GM12878 (cell line): Measurements from ENCODE around the gene RIN1. TPM values are rescaled to one million over a fixed set of nuclear protein-coding genes. Genes with fewer than 3 reads are reported as not detected.

ENCODE experiments used
- ATAC-seq: fragments of 200-7000 bp; cut with Tn5 transposase; 3 replicates; pipeline ENCODE4 v1.9.1; 2020; ENCODE audit warnings: mild to moderate bottlenecking, moderate library complexity
- BruUV-seq: library from RNA; stranded (reverse); fragments of 400-500 nt; replicated peaks from 2 replicates; lab custom pipeline; 2021; lab: Mats Ljungman, UMichigan
- CTCF ChIA-PET: fragments of 300-600 bp; sonication (Branson Sonifier 250); formaldehyde crosslinking; extraction: SDS; loops from one replicate; lab custom pipeline; 2021; ENCODE audit warnings: inconsistent platforms; lab: Yijun Ruan, JAX
- POLR2A ChIA-PET: fragments of 350-600 bp; formaldehyde crosslinking; extraction: SDS; loops from one replicate; lab custom pipeline; 2021; ENCODE audit warnings: inconsistent platforms; lab: Charles Lee
- RAD21 ChIA-PET: fragments of 300-600 bp; sonication (Branson Sonifier 250); formaldehyde crosslinking; loops from one replicate; lab custom pipeline; 2023; ENCODE audit warnings: antibody characterized with exemption; ENCODE audit not compliant: unreplicated experiment; lab: Charles Lee
- SMC1A ChIA-PET: fragments of 300-600 bp; sonication (Branson Sonifier 250); formaldehyde crosslinking; loops from one replicate; lab custom pipeline; 2023; ENCODE audit not compliant: unreplicated experiment, uncharacterized antibody; lab: Charles Lee
- DNase-seq: peaks from one replicate; pipeline ENCODE4 v3.0.0-alpha.2; 2011; ENCODE audit warnings: low read depth, low spot score
- FAIRE-seq: peaks from 3 replicates; lab custom pipeline; 2011; peaks lifted over from hg19 to GRCh38; lab: Jason Lieb, UNC
- H2AFZ ChIP-seq: 2 replicates; pipeline ENCODE4 v1.6.0; 2011; ENCODE audit warnings: low read depth, low read length, control low read depth; ENCODE audit not compliant: control insufficient read depth
- H3K27ac ChIP-seq: 2 replicates; pipeline ENCODE4 v1.5.1; 2011; ENCODE audit warnings: control low read depth; ENCODE audit not compliant: control insufficient read depth, insufficient read depth
- H3K27me3 ChIP-seq, 2 experiments: replicated peaks in 1 of 2; 2 replicates each; pipeline versions ENCODE4 v1.6.0 to v1.6.1; 2011; ENCODE audit warnings: low read length in 1 of 2; ENCODE audit not compliant: control insufficient read depth in 2 of 2, insufficient read depth in 2 of 2
- H3K36me3 ChIP-seq, 2 experiments: 2 replicates each; pipeline ENCODE4 v1.5.1; 2011; ENCODE audit warnings: low read length in 1 of 2; ENCODE audit not compliant: control insufficient read depth in 2 of 2, insufficient read depth in 2 of 2
- H3K4me1 ChIP-seq: 2 replicates; pipeline ENCODE4 v1.6.1; 2011; ENCODE audit warnings: mild to moderate bottlenecking, low read length, moderate library complexity, mixed read lengths; ENCODE audit not compliant: control insufficient read depth, insufficient read depth
- H3K4me2 ChIP-seq: 2 replicates; pipeline ENCODE4 v1.6.0; 2011; ENCODE audit warnings: control low read depth; ENCODE audit not compliant: control insufficient read depth, insufficient read depth
- H3K4me3 ChIP-seq: fragments of 200-600 bp; sonication (generic); 2 replicates; pipeline ENCODE4 v1.5.1; 2016
- H3K79me2 ChIP-seq: 2 replicates; pipeline ENCODE4 v1.6.0; 2011; ENCODE audit warnings: low read length; ENCODE audit not compliant: control insufficient read depth, insufficient read depth
- H3K9ac ChIP-seq: 2 replicates; pipeline ENCODE4 v1.8.0; 2011; ENCODE audit warnings: low read length, control low read depth, mixed read lengths; ENCODE audit not compliant: control insufficient read depth, insufficient read depth
- H3K9me3 ChIP-seq: replicated peaks from 3 replicates; pipeline ENCODE4 v1.5.1; 2011; ENCODE audit warnings: mild to moderate bottlenecking, low read length; ENCODE audit not compliant: control insufficient read depth, insufficient read depth
- H4K20me1 ChIP-seq: 2 replicates; pipeline ENCODE4 v1.6.0; 2011; ENCODE audit not compliant: control insufficient read depth, insufficient read depth
- EGR1 ChIP-seq, 2 experiments: IDR thresholded peaks; 1 replicate in 1 of 2; 2 replicates in 1 of 2; pipeline ENCODE4 v1.6.1; 2011 to 2012; ENCODE audit warnings: low read depth in 2 of 2, low read length in 2 of 2, borderline replicate concordance in 1 of 2, mild to moderate bottlenecking in 1 of 2, moderate library complexity in 1 of 2
- IKZF1 ChIP-seq: fragments of 450-650 bp; conservative IDR thresholded peaks from 2 replicates; pipeline ENCODE4 v1.6.1; 2017; ENCODE audit warnings: antibody characterized with exemption, mild to moderate bottlenecking
- MEF2B ChIP-seq: fragments of 450-650 bp; IDR thresholded peaks from 2 replicates; pipeline ENCODE4 v1.6.1; 2018; ENCODE audit warnings: mild to moderate bottlenecking, moderate library complexity; ENCODE audit not compliant: partially characterized antibody, poor library complexity, severe bottlenecking
- NBN ChIP-seq: fragments of 450-650 bp; IDR thresholded peaks from 2 replicates; pipeline ENCODE4 v1.6.1; 2016
- NR2C2 ChIP-seq: IDR thresholded peaks from 2 replicates; pipeline ENCODE4 v1.6.1; 2011; ENCODE audit warnings: borderline replicate concordance, low read depth; ENCODE audit not compliant: control insufficient read depth, insufficient read length
- RUNX3 ChIP-seq: IDR thresholded peaks from 2 replicates; pipeline ENCODE4 v1.6.1; 2012; ENCODE audit warnings: low read length, inconsistent platforms
- SMC3 ChIP-seq: IDR thresholded peaks from 2 replicates; pipeline ENCODE4 v1.6.1; 2011; ENCODE audit warnings: low read length, improper control_type of control experiment, borderline replicate concordance
- STAT1 ChIP-seq: fragments of 450-650 bp; conservative IDR thresholded peaks from 2 replicates; pipeline ENCODE4 v1.6.1; 2014; ENCODE audit warnings: antibody characterized with exemption, mild to moderate bottlenecking
- TCF3 ChIP-seq: IDR thresholded peaks from 2 replicates; pipeline ENCODE4 v1.6.1; 2012; ENCODE audit warnings: low read depth, mild to moderate bottlenecking, low read length, borderline replicate concordance; ENCODE audit not compliant: insufficient read depth
- WRNIP1 ChIP-seq: IDR thresholded peaks from 2 replicates; pipeline ENCODE4 v1.6.1; 2011; ENCODE audit warnings: low read depth, low read length, improper control_type of control experiment, borderline replicate concordance
- YY1 ChIP-seq: IDR thresholded peaks from 2 replicates; pipeline ENCODE4 v1.6.1; 2011; ENCODE audit warnings: low read depth, mild to moderate bottlenecking, low read length
- ZNF24 ChIP-seq: fragments of 450-650 bp; IDR thresholded peaks from 2 replicates; pipeline ENCODE4 v1.6.1; 2017; ENCODE audit warnings: antibody characterized with exemption, mild to moderate bottlenecking
- WGBS: methylation state at CpG from one replicate; pipeline ENCODE4 v1.1.6; 2016; ENCODE audit warnings: low lambda C conversion rate; ENCODE audit not compliant: insufficient replicate concordance, insufficient coverage; ENCODE audit errors: missing lambda C conversion rate; 5-methylcytosine and 5-hydroxymethylcytosine counted together
- in situ Hi-C: fragments of 300-500 bp; cut with MboI; formaldehyde crosslinking; loops from 9 replicates; pipeline ENCODE4 v1.14.3; 2018; ENCODE audit warnings: mixed read lengths
- intact Hi-C: fragments of 100-400 bp; cut with micrococcal nuclease; formaldehyde crosslinking; loops from one replicate; pipeline ENCODE4 v1.14.2; 2022; ENCODE audit not compliant: unreplicated experiment
- polyA plus RNA-seq, 11 experiments: library from polyadenylated mRNA; depleted of rRNA in 4 of 11; unstranded in 6 of 11; stranded (reverse) in 5 of 11; fragments of >200 nt; fragmentation: Nextera tagmentation in 4 of 11; fragmentation: Illumina TruSeq in 1 of 11; extraction: Ambion mirVana in 4 of 11; extraction: Trizol in 1 of 11; gene quantifications; 1 replicate in 1 of 11; 2 replicates in 10 of 11; pipeline versions ENCODE4 v1.2.1 to v1.2.3, GENCODE V29; 2011 to 2016; ENCODE audit warnings: inconsistent platforms in 2 of 11, missing spikeins in 2 of 11, low read depth in 1 of 11
- total RNA-seq, 4 experiments: library from RNA; depleted of rRNA in 3 of 4; stranded (reverse); fragments of >200 nt in 3 of 4; fragmentation: Illumina TruSeq in 1 of 4; extraction: Trizol in 1 of 4; gene quantifications; 2 replicates each; pipeline versions ENCODE4 v1.2.1 to v1.2.3, GENCODE V29; 2013 to 2021
- TF ChIP-seq, protein P1 (sequence below): fragments of 450-650 bp; IDR thresholded peaks from 2 replicates; pipeline ENCODE4 v1.6.1; 2017; ENCODE audit warnings: low read depth, mild to moderate bottlenecking, moderate library complexity
- TF ChIP-seq, protein P2 (sequence below): fragments of 450-650 bp; IDR thresholded peaks from 2 replicates; pipeline ENCODE4 v1.6.1; 2017; ENCODE audit warnings: mild to moderate bottlenecking, moderate library complexity
- TF ChIP-seq, protein P3 (sequence below): fragments of 150-350 bp; IDR thresholded peaks from 2 replicates; pipeline ENCODE4 v1.6.1; 2014; ENCODE audit warnings: mild to moderate bottlenecking, low read depth, low read length

The RIN1 gene
- total and polyA plus RNA-seq, 10 of the 15 experiments (the other 5 are each of a cell fraction or from before 2014, with no cell fraction given): 0.04 to 0.69 (median 0.22) TPM; not detected in 1

DNA sequence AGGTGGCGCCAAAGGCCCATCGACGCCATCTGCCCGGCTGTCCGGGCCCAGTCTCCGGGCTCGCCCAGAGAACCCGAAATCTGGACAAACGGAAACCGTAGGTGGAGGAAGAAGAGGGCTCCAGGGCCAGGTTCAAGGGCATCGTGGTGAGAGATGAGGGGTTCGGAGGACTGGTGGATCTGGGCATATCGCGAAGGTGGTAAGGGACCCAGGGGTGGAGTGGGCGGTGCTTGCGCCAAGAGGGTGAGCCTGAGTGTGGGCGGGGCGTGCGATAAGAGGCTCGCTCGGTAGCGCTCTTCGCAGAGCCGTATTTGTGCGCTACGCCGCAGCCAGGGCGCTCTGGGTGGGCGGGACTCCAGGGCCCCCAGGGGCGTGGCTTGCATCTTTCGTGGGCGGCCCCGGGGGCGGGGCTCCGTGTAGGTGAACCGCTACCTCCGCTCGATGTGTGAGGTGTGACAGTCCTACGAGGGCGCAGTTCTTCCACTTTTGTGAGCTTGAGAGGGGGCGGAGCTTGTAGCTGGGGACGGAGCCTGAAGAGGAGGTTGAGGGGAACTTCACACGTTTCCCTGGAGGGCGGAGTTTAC is 24.2 kb downstream of the RIN1 start:
- ChIA-PET RAD21 (interaction anchor here (0.7 to 3.0 kb wide), 33 partner anchors 10 to 1089 kb away, joined by 3 to 49 read pairs (median 5); partner anchors contain the start of genes B4GAT1, DPP3, MRPL11 and PELI3), CTCF (interaction anchor here (0.6 to 6.3 kb wide), 33 partner anchors 10 to 1171 kb away, joined by 3 to 166 read pairs (median 6); partner anchors contain the start of genes AIP, B4GAT1, BRMS1 and DPP3), POLR2A (interaction anchor here (0.5 to 2.9 kb wide), 18 partner anchors 15 to 1041 kb away, joined by 3 to 19 read pairs (median 4); partner anchors contain the start of genes BRMS1, CCDC87, MRPL11 and POLD4), SMC1A (interaction anchor here (0.5 to 2.8 kb wide), 28 partner anchors 10 to 411 kb away, joined by 3 to 33 read pairs (median 4); partner anchors contain the start of genes B4GAT1, BRMS1, MRPL11 and NPAS4)
- H3K9ac ChIP-seq: peak overlapping the region; percentile 69
- H3K79me2 ChIP-seq: no peaks in the 10 kb centered on the region
- H3K27me3 ChIP-seq: no peaks in the 10 kb centered on the region; a peak in 1 of 4 replicates
- H3K4me1 ChIP-seq: no peaks in the 10 kb centered on the region; the same call in 1 of the 2 replicates
- peak; percentile 78 for DNase-seq
- peak overlapping the region; percentile 66 for H3K4me3 ChIP-seq
- H2AFZ ChIP-seq: peak overlapping the region; percentile 99
- no TSS peak for BruUV-seq
- ATAC-seq: peak; percentile 93
- FAIRE-seq: peak; percentile 91
- H3K4me2 ChIP-seq: peak overlapping the region; percentile 93
- no peaks in the 10 kb centered on the region for H4K20me1 ChIP-seq
- H3K9me3 ChIP-seq: no peaks in the 10 kb centered on the region
- no peaks in the 10 kb centered on the region for H3K36me3 ChIP-seq
- peak overlapping the region; percentile 55; the same call in 1 of the 2 replicates for H3K27ac ChIP-seq
- in situ Hi-C loops (no loop called here), intact Hi-C loops (loop anchor here (1.0 to 2.0 kb wide), 3 partner anchors 16 to 77 kb away; partner anchors contain the start of gene BRMS1)
- 0% methylated on average over 29 of the region's 44 CpGs for WGBS
- peak; percentile 88; the same call in 1 of the 2 replicates for TF ChIP-seq STAT1
- TF ChIP-seq YY1: peak; percentile 79
- 0 out of 2 replicates have a peak, but pooled peaks have one; percentile 27 for TF ChIP-seq RUNX3
- peak in 1 of 2 experiments; percentile 66; a peak in 2 of 3 replicates for TF ChIP-seq EGR1 (IDR thresholded peaks at IDR 0.05; ENCODE audit: borderline replicate concordance in 1 of 2, low read depth in 2 of 2, low read length in 2 of 2)
- 0 out of 2 replicates have a peak, but pooled peaks have one; percentile 14 for TF ChIP-seq ZNF24
- TF ChIP-seq, protein P1, sequence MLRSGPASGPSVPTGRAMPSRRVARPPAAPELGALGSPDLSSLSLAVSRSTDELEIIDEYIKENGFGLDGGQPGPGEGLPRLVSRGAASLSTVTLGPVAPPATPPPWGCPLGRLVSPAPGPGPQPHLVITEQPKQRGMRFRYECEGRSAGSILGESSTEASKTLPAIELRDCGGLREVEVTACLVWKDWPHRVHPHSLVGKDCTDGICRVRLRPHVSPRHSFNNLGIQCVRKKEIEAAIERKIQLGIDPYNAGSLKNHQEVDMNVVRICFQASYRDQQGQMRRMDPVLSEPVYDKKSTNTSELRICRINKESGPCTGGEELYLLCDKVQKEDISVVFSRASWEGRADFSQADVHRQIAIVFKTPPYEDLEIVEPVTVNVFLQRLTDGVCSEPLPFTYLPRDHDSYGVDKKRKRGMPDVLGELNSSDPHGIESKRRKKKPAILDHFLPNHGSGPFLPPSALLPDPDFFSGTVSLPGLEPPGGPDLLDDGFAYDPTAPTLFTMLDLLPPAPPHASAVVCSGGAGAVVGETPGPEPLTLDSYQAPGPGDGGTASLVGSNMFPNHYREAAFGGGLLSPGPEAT: peak; percentile 35
- TF ChIP-seq, protein P2, sequence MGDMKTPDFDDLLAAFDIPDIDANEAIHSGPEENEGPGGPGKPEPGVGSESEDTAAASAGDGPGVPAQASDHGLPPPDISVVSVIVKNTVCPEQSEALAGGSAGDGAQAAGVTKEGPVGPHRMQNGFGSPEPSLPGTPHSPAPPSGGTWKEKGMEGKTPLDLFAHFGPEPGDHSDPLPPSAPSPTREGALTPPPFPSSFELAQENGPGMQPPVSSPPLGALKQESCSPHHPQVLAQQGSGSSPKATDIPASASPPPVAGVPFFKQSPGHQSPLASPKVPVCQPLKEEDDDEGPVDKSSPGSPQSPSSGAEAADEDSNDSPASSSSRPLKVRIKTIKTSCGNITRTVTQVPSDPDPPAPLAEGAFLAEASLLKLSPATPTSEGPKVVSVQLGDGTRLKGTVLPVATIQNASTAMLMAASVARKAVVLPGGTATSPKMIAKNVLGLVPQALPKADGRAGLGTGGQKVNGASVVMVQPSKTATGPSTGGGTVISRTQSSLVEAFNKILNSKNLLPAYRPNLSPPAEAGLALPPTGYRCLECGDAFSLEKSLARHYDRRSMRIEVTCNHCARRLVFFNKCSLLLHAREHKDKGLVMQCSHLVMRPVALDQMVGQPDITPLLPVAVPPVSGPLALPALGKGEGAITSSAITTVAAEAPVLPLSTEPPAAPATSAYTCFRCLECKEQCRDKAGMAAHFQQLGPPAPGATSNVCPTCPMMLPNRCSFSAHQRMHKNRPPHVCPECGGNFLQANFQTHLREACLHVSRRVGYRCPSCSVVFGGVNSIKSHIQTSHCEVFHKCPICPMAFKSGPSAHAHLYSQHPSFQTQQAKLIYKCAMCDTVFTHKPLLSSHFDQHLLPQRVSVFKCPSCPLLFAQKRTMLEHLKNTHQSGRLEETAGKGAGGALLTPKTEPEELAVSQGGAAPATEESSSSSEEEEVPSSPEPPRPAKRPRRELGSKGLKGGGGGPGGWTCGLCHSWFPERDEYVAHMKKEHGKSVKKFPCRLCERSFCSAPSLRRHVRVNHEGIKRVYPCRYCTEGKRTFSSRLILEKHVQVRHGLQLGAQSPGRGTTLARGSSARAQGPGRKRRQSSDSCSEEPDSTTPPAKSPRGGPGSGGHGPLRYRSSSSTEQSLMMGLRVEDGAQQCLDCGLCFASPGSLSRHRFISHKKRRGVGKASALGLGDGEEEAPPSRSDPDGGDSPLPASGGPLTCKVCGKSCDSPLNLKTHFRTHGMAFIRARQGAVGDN: peak; percentile 16; the same call in 1 of the 2 replicates
- no peak for TF ChIP-seq NR2C2
- TF ChIP-seq NBN: peak; percentile 96
- no peak for TF ChIP-seq WRNIP1
- peak; percentile 91 for TF ChIP-seq SMC3
- 0 out of 2 replicates have a peak, but pooled peaks have one; percentile 14 for TF ChIP-seq TCF3
- peak; percentile 70 for TF ChIP-seq IKZF1
- TF ChIP-seq, protein P3, sequence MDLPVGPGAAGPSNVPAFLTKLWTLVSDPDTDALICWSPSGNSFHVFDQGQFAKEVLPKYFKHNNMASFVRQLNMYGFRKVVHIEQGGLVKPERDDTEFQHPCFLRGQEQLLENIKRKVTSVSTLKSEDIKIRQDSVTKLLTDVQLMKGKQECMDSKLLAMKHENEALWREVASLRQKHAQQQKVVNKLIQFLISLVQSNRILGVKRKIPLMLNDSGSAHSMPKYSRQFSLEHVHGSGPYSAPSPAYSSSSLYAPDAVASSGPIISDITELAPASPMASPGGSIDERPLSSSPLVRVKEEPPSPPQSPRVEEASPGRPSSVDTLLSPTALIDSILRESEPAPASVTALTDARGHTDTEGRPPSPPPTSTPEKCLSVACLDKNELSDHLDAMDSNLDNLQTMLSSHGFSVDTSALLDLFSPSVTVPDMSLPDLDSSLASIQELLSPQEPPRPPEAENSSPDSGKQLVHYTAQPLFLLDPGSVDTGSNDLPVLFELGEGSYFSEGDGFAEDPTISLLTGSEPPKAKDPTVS: no peak
- peak; percentile 35 for TF ChIP-seq MEF2B
